Activated CD4-positive, CD25-positive, alpha-beta regulatory T cell treated with anti-CD3 and anti-CD28 coated beads, Interleukin-2, amount 50 U/mL, for 24 hours (primary cell): ENCODE data around the gene CASTOR2.
"Not testable (repeated sequence)": the region's sequence is repeated elsewhere in the genome, so short reads cannot be mapped to it uniquely, and the experiment has no call there.

Source experiments
- ATAC-seq, 2 donors: fragments of 150-1000 bp; cut with Tn5 transposase; one replicate each; pipeline ENCODE4 v1.10.0; 2021; ENCODE audit warnings: mild to moderate bottlenecking in 1 of 2, moderate library complexity in 1 of 2

The CASTOR2 gene

DNA sequence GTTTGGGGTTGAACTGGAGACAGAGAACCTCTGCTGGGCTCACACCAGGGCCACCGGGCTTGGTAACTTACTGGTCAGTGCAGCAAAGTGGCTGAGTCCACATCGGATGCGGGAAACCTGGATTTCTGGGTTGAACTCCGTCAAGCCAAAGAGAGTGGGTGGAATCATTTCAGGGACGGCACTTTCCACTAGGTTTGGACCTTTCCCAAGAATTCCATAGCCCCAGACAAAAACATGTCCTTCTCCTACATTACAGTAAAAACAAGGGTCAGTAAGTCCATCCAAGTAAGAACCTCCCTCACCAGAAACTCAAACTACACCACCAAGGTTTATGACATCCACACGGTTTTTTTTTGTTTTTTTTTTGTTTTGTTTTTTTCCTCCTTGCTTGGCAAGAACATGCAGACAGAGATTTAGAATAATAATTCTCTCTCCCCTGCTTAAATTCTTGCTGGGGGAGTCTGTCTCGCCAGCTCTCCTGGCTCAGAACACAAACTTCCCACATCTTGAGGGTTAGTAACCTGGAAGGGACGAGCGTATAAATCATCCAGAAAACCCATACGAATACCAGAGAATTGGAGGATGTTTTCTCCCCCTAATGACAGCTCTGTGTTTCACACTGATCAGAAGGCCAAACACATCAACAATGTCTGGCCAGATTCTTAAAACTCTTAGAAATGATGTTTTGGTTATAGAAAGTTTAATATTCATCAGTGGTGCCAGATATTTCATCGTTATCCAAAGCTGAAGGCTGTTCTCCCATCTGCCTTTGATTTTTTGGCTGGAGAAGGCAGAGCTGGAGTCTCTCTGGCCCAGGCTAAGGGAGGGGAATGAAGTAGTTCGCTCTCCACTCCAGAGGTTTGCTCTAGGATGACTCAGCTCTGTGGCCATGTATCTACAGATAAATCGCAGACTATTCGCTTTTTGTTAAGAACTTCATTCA lies 91.6 kb downstream of the CASTOR2 start:
- no peak for ATAC-seq

DNA sequence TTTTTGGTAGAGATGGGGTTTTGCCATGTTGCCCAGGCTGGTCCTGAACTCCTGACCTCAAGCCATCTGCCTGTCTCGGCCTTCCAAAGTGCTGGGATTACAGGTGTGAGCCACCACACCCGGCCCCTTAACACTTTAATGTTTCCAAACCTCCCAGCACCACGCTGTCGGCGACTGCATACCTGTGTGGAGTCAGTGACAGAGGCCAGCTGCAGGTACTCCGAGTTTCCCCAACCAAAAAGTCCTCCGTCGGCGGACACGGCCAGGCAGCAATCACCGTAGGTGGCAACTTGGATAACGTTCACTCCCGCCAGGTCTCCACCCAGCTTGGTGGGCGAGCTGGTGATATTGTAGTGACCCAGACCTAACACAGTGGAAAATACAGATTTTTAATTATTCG lies 93.9 kb downstream of the CASTOR2 start:
- ATAC-seq: no peak

DNA sequence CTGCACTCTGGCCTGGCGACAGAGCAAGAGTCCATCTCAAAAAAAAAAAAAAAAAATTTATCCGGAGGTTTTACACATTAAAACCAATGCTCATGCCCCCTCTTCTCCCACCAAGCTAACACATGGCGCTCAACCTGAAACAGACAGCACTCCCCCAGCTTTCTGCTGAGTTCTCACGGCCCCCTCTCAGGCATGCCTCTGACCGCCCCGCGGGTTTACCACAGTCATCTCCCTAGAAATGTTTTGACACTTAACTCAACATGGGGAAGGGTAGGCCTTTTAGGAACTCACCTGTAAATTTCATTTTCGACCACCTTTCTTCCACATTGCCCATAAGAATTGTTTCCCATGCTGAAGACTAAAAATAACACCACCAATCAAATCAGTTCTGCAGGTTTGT lies 99.8 kb downstream of the CASTOR2 start:
- no peak for ATAC-seq

DNA sequence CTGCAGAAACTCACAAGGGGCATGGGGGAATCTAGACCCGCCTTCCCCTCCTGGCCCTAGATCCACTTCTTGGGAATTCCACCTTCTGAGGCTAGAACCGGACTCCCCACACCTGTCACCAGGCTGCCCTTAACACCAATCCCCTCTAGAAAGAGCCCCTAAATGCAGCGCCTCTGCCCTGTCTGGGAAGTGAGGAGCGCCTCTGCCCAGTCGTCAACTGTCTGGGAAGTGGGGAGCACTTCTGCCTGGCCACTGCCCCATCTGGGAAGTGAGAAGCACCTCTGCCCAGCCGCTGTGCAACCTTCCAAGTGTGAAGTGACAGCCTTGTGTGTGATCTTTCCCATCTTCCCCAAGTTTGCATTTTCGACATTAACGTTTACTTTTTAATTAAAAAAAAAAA lies 100.3 kb downstream of the CASTOR2 start:
- no peak for ATAC-seq

DNA sequence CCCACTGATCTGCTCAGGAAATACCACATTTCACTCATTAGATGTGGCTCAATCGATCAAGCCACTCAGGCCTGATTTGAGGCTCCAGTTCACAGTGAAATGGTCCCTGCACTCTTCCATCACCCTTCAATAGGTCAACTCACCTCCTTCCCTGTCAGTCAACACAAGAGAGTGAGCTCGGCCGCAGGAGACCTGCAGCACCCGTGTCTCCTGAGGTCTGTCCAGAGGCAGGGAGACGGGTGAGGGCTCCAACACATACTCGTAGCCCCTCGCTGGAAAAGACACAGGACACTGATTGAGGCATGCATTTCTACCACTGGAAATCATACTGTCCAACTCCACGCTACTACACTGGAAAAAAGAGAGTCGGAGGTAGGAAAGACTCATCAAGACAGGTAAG lies 102.0 kb downstream of the CASTOR2 start:
- no peak for ATAC-seq

DNA sequence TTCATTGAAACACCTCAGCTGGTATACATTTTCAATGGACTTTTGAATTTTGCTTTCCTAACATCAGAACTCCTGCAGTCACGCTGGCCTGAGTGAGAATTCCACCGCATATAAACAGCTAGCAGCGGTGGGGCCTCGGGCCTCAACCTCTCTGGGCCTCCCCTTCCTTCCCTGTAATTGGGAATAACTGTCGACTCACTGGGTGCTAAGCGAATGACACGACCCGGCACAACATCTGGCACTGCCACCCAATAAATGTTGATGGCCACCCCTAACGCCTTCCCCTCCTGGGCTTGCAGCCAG lies 108.4 kb downstream of the CASTOR2 start:
- ATAC-seq: no peak

DNA sequence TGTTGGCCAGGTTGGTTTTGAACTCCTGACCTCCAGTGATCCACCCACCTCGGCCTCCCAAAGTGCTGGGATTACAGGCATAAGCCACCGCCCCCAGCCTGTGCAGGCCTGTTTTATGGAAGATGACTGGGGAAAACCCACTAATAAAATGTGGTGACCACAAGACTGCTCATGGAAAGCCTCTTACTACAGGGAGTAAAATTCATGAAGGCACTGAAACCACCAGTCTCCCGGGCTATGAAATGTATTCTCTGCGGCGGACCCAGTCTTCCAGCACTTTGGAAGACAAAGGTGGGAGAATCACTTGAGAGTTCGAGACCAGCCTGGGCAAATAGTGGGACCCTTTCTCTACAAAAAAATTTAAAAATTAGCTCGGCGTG lies 109.7 kb downstream of the CASTOR2 start:
- not testable (repeated sequence) for ATAC-seq
